Cardiac muscle cell (in vitro differentiated cells and primary cell): ENCODE results near the gene LIMS1. TPM values are rescaled to one million over a fixed set of nuclear protein-coding genes. Genes with fewer than 3 reads are reported as not detected.

Experiments
- DNase-seq, 2 donors: peaks; one replicate each; pipeline versions ENCODE4 v3.0.0 to v3.0.0-alpha.2; 2010 to 2017; ENCODE audit warnings: low read depth in 1 of 2, low spot score in 1 of 2
- H3K27ac ChIP-seq: fragments of 200-600 bp; sonication (generic); 2 replicates; pipeline ENCODE4 v1.5.1; 2016
- H3K27me3 ChIP-seq: fragments of 200-600 bp; sonication (generic); 2 replicates; pipeline ENCODE4 v1.6.0; 2016; ENCODE audit warnings: control low read depth
- H3K36me3 ChIP-seq: fragments of 200-600 bp; sonication (generic); 2 replicates; pipeline ENCODE4 v1.5.1; 2016; ENCODE audit warnings: control low read depth
- H3K4me1 ChIP-seq: fragments of 200-600 bp; sonication (generic); 2 replicates; pipeline ENCODE4 v1.8.1; 2017; ENCODE audit warnings: low read depth, mild to moderate bottlenecking, mixed run types
- H3K4me3 ChIP-seq: fragments of 200-600 bp; sonication (generic); 2 replicates; pipeline ENCODE4 v1.5.1; 2016; ENCODE audit warnings: mild to moderate bottlenecking
- H3K9me3 ChIP-seq: fragments of 200-600 bp; sonication (generic); 2 replicates; pipeline ENCODE4 v1.5.1; 2017; ENCODE audit warnings: low read depth, mild to moderate bottlenecking, control low read depth
- polyA plus RNA-seq: library from polyadenylated mRNA; unstranded; fragments of >200 nt; fragmentation: Nextera tagmentation; extraction: Ambion mirVana; gene quantifications from 2 replicates; pipeline ENCODE4 v1.2.1, GENCODE V29; 2016
- total RNA-seq: library from RNA; depleted of rRNA; stranded (reverse); fragments of >200 nt; gene quantifications from 2 replicates; pipeline ENCODE4 v1.2.3, GENCODE V29; 2016
- TF ChIP-seq, protein P1 (sequence below): IDR thresholded peaks from 2 replicates; pipeline ENCODE4 v1.5.1; 2012; ENCODE audit warnings: low read depth, mild to moderate bottlenecking, low read length

Gene LIMS1
- total and polyA plus RNA-seq, 2 experiments from 2014 or later, result 29.8 to 56.8 TPM

- Histone ChIP-seq H3K27me3 (no peaks in the 10 kb centered on the region), H3K4me1 (peaks cover 22% of the 10 kb centered on the region), H3K27ac (peak overlapping the region; percentile 26), H3K4me3 (no peak overlapping the region), H3K36me3 (no peaks in the 10 kb centered on the region), H3K9me3 (no peaks in the 10 kb centered on the region)
- DNase-seq, result no peak
- TF ChIP-seq, protein P1, sequence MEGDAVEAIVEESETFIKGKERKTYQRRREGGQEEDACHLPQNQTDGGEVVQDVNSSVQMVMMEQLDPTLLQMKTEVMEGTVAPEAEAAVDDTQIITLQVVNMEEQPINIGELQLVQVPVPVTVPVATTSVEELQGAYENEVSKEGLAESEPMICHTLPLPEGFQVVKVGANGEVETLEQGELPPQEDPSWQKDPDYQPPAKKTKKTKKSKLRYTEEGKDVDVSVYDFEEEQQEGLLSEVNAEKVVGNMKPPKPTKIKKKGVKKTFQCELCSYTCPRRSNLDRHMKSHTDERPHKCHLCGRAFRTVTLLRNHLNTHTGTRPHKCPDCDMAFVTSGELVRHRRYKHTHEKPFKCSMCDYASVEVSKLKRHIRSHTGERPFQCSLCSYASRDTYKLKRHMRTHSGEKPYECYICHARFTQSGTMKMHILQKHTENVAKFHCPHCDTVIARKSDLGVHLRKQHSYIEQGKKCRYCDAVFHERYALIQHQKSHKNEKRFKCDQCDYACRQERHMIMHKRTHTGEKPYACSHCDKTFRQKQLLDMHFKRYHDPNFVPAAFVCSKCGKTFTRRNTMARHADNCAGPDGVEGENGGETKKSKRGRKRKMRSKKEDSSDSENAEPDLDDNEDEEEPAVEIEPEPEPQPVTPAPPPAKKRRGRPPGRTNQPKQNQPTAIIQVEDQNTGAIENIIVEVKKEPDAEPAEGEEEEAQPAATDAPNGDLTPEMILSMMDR, result no peak
These were observed 52.4 kb downstream of the LIMS1 start for GRCh38 chr2:108586631-108587030.

GRCh38 chr2:108587621-108588020 lies 53.4 kb downstream of the LIMS1 start:
- DNase-seq, result peak in 1 of 2 donors; percentile 81
- peak overlapping the region; percentile 70 for H3K27ac ChIP-seq

GRCh38 chr2:108588070-108588668 lies 53.9 kb downstream of the LIMS1 start:
- peak in 1 of 2 donors; percentile 38 for DNase-seq
- H3K4me3 ChIP-seq, result no peak overlapping the region
- no peaks in the 10 kb centered on the region for H3K9me3 ChIP-seq
- no peaks in the 10 kb centered on the region for H3K27me3 ChIP-seq
- no peaks in the 10 kb centered on the region for H3K36me3 ChIP-seq
- peak overlapping the region; percentile 70 for H3K27ac ChIP-seq
- peaks cover 23% of the 10 kb centered on the region for H3K4me1 ChIP-seq
- TF ChIP-seq, protein P1, result no peak

More at GRCh38 chr2:108587621-108588020, 53.4 kb downstream of the LIMS1 start:
- Histone ChIP-seq H3K4me3 (no peak overlapping the region), H3K4me1 (peaks cover 22% of the 10 kb centered on the region), H3K36me3 (no peaks in the 10 kb centered on the region), H3K27me3 (no peaks in the 10 kb centered on the region), H3K9me3 (no peaks in the 10 kb centered on the region)
- TF ChIP-seq, protein P1, result no peak

DNA sequence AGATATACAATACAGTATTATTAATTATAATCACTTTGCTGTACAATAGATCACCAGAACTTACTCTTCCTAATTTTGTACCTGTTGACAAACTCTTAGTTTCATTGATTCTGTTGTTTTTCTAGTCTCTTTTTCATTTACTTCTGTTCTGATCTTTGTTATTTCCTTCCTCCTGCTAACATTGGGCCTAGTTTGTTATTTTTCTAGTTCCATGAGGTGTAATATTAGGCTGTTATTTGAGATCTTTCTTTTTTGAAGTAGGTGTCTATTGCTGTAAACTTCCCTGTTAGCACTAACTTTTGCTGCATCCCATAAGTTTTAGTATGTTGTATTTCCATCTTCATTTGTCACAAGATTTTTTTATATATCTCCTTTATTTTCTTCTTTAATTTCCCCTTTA lies 55.1 kb downstream of the LIMS1 start:
- no peak for DNase-seq
- no peaks in the 10 kb centered on the region for H3K9me3 ChIP-seq
- TF ChIP-seq, protein P1, result no peak
- no peak overlapping the region for H3K27ac ChIP-seq
- H3K4me1 ChIP-seq, result peaks cover 35% of the 10 kb centered on the region
- H3K4me3 ChIP-seq, result no peak overlapping the region
- H3K36me3 ChIP-seq, result no peaks in the 10 kb centered on the region
- H3K27me3 ChIP-seq, result no peaks in the 10 kb centered on the region

DNA sequence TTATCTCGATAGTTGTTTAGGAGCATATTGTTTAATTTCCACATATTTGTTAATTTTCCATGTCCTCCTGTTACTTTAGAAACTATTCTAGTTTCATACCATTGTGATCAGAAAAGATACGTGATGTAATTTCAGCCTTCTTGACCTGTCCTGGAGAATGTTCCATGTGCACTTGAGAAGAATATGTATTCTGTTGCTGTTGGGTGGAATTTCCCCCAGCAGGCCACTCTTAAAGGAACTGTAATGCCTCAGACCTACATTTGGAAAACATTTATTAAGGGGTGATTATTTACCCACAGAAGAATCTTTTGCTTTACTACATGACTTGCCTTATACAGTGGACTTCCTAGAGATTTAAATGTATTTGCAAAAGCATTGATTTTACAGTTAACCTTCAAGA lies 55.5 kb downstream of the LIMS1 start:
- Histone ChIP-seq H3K27ac (no peak overlapping the region), H3K9me3 (no peaks in the 10 kb centered on the region), H3K4me3 (no peak overlapping the region), H3K27me3 (no peaks in the 10 kb centered on the region), H3K36me3 (no peaks in the 10 kb centered on the region), H3K4me1 (peaks cover 39% of the 10 kb centered on the region)
- no peak for DNase-seq
- TF ChIP-seq, protein P1, result no peak

DNA sequence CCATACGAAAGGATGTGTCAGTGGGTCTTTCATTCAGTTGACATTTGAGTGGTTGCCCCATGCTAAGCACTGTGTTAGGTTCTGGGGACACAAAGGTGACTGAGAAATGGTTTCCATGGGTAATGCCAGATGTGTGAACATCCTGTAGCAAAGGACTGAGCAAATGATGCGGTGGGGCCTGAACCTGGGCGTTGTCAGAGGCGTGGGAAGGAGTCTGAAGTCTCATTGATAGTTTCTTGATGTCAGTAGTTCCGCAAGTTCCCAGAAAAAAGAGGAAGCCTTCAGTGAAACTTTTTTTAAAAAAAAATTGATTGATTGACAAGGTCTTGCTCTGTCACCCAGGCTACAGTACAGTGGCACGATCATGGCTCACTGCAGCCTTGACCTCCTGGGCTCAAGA lies 56.9 kb downstream of the LIMS1 start:
- no peaks in the 10 kb centered on the region for H3K27me3 ChIP-seq
- no peak overlapping the region for H3K27ac ChIP-seq
- no peak overlapping the region for H3K4me3 ChIP-seq
- TF ChIP-seq, protein P1, result no peak
- no peaks in the 10 kb centered on the region for H3K36me3 ChIP-seq
- peaks cover 44% of the 10 kb centered on the region for H3K4me1 ChIP-seq
- DNase-seq, result no peak
- H3K9me3 ChIP-seq, result no peaks in the 10 kb centered on the region
